NCI-H128 (cell line): ENCODE results near the gene PSPH.
"Not testable (repeated sequence)": the region's sequence is repeated elsewhere in the genome, so short reads cannot be mapped to it uniquely, and the experiment has no call there.

ENCODE experiments used
- DNase-seq: peaks from one replicate; lab custom pipeline; 2025; ENCODE audit not compliant: unreplicated experiment; lab: John Stamatoyannopoulos, UW

PSPH gene

DNA sequence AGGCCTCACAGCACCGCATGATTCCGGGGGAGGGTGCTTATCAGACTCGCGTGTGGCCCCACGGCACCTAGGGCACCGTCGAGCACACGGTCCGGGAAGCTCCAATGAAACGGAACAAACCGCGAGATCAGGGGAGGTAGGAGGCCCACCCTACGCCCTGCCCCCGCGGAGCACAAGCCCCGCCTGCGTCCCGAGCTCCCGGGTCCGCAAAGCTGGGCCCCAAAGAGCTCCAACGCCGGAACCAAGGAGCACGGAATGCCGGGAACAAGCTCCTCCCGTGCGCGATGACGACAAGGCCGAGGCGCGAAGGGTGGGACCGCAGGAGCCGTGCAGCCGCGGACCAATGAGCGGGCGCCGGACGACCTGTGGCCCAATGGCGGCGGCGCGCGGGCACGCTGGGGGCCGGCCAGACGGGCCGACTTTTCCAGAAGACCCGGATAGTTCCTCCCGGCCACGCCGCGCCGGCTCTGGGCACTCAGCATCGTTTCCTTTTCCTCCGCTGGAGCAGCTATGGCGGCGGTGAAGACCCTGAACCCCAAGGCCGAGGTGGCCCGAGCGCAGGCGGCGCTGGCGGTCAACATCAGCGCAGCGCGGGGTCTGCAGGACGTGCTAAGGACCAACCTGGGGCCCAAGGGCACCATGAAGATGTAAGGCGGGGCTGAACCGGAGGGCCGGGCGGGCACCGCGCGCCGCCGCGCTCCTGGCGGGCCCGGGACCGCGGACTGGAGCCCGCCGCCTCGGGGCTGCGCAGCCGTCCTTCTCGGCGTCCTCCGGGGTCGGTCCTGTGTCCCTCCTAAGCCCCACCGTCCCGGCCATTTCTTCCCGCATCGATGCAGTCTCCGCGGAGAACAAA is at the start of gene PSPH, which contains the start of gene CCT6A:
Gene PSPH, minus strand, starts transcription at position 106 of the 853 bp plus-strand sequence. CDS start 30,232 bp downstream, outside the sequence.
Gene CCT6A, plus strand, starts transcription at position 427 of the 853 bp plus-strand sequence. Its CDS starts 84 bp downstream, at position 511.
- DNase-seq = peak; percentile 97

DNA sequence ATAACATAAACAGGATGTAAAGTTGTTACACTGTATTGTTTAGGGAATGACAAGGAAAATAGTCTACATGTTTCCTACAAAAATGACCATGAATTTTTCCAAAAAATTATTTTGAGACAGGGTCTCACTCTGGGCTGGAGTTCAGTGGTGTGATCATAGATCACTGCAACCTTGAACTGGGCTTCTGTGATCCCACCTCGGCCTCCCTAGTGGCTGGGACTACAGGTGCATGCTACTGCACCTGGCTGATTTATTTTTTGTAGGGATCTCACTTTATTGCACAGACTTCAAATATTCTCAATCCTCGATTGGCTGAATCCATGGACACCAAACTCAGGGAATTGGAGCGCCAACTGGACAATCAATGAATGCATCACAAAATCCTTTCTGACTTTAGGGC is 48.4 kb upstream of the PSPH start:
- no peak for DNase-seq

DNA sequence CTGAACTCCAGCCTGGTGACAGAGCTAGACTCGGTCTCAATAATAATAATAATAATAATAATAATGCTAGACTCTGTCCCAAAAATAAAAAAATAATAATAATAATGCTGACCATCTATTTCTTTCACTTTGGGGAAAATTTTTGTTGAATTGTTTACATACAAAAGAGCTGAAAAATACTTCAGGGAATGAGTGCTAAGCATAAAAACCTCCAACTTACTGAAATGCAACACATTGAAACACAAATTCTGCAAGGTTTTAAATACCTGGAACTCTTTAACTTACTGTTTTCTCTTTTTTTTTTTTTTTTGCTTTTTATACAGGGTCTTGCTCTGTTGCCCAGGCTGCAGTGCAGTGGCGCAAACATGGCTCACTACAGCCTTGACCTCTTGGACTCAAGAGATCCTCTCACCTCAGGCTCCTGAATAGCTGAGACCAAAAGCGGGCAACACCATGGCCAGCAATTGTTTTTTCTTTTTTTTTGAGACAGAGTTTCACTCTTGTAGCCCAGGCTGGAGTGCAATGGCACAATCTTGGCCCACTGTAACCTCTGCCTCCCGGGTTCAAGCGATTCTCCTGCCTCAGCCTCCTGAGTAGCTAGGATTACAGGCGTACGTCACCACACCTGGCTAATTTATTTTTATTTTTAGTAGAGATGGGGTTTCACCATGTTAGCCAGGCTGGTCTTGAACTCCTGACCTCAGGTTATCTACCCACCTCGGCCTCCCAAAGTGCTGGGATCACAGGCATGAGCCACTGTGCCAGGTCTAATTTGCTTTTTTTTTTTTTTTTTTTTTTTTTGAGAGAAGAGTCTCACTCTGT is 47.2 kb upstream of the PSPH start:
- DNase-seq = not testable (repeated sequence)

DNA sequence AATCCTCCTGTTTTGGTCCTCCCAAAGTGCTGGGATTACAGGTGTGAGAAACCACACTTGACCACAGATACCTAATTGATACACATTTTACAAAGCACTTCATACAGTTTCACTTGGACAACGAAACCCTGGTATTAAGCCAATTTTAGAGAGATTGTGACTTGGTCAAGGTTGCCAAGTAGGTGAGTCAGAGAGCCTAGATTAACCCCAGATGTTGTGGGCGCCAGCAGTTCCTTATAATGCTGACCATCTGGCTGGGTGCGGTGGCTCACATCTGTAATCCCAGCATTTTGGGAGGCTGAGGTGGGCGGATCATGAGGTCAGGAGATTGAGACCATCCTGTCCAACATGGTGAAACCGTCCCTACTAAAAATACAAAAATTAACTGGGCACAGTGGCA is 46.5 kb upstream of the PSPH start:
- no peak for DNase-seq

DNA sequence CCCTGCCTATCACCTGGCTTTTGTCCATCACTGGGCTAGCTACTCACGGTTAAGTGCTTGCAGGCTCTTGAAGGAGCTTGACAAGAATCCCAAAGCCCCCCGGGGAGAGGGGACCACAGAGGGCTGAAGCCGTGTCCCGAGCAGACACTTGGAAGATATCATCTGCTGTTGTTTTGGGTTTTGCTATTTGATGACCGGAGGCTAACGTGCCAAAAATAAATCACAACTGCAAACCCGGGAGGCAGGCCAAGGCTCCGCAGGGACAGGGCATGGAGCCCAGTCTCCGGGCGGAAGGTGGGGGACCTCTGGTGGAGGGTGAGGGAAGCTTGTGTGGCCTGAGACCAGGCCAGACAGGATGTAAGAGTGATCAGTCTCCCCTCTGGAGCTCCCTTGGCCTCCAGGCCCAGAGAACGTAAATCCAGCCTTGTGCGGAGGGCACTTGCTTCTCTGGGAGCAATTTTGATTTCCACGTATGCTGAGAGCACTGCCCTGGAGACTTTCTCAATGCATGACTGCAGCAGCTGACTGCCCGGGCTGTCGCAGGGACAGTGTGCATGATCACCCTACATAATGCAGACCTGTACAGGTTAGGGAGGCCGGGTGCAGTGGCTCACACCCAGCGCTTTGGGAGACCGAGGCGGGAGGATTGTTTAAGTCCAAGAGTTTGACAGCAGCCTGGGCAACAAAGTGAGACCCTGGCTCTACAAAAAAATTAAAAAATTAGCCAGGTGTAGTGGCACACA is 41.7 kb upstream of the PSPH start, which contains the start of gene PHKG1:
Gene PHKG1, minus strand, starts transcription at position 164 of the 743 bp plus-strand sequence. CDS start 4,011 bp downstream, outside the sequence.
- DNase-seq = peak; percentile 4

DNA sequence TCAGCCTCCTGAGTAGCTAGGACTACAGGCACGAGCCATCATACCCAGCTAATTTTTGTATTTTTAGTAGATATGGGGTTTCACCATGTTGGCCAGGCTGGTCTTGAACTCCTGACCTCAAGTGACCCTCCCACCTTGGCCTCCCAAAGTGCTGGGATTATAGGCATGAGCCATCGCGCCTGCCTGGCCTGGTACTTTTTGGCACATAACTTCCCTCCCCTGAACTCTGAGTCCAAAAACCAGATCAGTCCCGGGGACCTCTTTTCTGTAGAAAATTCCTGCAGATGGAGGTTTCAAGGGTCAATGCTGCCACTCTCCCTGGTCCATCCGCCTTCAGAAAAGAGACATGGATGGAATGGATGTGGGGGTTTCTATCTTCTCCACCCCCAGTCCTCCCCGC is 41.1 kb upstream of the PSPH start:
- DNase-seq = not testable (repeated sequence)

DNA sequence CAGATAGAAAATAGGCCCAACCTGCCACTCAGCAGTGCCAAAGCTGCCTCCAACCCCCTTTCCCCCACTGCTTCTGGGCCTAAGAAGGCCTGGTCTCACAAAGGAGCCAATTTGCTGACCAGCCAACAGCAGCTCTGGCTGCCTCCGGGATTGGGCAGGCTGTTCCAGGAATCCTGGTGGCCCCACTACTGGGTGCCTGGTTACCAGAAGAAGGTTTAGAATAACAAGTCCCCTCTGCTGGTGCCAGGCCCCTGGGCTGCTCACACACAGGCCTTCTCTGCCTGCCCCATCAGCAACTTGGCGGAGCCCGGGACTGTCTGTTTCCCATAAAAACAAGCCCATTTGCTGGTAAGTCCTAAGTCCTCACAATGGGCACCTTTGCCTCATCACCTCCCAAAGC is 40.3 kb upstream of the PSPH start:
- no peak for DNase-seq

DNA sequence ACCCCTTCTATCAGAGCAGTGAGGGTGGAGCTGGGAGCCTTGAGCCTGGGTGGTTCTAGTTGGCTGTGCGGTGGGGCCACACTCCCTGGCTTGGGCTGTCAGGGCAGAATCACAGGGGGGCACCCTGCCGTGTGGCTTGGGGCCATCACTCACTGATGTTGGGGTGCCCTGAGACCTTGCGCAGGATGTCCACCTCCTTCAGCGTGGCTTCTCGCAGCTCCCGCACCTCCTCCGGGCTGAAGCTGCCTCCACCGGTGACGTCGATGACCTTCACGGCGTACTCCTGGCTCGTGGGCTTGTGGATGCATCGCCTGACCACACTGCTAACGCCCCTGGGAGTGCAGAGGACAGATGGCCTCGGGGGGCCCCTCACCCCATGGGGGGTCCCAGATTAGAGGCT is 36.2 kb upstream of the PSPH start:
- DNase-seq = no peak

DNA sequence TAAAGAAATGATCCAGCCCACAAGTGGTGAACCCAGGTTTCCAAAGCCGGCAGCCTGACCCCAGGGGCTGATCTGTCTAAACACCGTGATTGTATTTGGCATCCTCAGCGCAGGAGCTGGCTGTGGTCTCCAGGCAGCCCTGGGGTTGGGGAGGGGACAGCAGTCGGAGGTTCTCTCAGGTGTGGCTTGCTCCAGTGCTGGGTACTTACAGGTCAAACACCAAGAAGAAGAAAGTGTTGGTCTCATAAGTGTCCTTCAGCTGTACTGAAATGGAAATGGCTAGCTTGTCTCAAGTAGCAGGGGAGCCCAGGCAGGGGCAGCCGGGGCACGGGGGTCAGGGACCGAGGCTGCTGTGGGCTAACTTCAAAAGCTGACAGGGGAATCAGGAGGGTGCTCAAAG is 35.5 kb upstream of the PSPH start:
- DNase-seq = no peak

DNA sequence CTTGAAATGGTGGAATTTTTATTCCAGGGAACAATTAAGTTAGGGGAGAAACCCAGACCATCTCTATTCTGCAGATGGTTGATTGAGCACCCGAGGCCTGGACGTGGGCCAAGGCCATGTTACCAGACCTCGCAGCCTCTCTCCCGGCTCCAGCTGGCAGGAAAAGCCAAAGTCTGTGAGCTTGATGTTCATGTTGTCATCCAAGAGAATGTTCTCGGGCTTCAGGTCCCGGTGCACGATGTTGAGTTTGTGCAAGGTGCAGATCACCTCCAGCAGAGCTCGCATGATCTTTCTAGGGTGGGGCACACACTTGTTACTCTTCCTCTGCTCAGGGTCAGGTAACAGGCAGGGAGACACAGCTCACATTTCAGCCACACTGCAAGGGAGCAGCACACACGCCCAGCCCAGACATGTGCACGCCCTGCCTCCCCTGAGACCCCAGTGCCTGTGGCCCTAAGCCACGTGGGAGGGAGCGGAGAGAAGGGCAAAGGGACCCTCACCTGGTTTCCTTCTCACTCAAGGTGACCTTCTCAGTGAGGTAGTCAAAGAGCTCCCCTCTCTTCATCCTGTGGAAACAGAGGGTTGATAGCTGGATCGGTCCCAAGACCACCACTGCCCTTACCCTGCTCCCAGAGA is 32.0 kb upstream of the PSPH start:
- DNase-seq = peak; percentile 65

DNA sequence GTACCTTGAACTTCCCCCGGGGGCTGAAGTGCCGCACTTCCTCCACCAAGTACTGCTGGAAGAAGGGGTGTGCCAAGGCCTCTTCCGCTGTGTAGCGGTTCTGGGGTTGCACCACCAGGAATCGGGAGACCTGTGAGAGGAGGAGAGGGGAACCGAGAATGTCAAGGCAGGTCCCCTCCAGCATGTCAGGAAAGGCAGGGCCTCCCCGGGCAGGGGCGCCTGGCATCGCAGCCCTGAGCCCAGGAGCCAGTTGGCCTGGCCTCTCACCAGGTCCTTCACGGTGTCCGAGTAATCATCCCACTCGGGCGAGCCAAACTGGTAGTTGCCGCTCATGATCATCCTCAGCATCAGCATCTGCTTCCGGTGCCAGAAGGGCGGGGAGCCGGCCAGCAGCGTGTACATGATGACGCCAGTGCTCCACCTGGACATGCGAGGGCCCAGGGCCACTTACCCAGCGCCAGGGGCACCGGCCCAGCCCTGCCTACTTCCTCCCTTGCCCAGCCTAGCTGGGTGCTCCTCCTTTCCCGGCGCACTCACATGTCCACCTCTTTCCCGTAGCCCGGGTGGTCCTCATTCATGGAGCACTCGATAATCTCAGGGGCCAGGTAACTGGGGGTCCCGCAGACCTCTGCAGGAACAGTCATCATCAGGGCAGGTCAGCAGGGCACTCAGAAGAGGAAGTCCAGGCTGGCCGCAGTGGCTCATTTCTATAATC is 30.5 kb upstream of the PSPH start:
- no peak for DNase-seq

DNA sequence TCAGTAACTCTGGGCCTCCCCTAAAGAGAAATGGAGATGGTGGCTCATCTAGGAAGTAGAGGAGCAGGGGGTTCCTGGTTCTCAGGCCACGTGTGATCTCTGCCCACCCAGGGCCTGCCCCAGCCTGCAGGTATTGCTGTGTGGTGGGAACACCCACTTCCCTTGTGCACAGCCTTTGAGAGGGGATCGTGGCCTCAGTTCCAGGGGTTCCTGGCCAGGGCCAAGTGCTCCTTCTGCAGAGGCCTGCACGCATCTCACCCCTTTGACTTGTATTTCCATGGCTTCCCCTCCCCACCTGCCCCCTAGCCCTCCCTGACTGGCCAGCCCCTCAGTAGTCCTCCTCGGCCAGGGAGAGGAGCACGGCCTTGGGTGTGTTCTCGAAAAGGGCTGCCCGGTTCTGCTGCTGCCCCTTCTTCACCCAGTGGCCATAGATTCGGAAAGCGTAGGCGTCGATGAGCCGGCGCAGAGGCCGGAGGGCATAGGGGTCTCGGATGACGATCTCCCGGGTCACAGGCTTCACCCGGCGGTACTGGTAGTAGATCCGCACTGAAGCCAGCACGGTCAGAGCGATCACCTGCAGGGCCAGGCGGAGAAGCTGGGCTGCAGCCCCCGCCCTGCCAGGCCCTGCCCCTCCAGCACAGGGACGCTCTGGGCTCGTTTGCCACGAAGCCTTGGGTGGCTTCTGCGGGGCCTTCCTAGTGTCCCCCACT is 29.6 kb upstream of the PSPH start:
- DNase-seq = not testable (repeated sequence)

DNA sequence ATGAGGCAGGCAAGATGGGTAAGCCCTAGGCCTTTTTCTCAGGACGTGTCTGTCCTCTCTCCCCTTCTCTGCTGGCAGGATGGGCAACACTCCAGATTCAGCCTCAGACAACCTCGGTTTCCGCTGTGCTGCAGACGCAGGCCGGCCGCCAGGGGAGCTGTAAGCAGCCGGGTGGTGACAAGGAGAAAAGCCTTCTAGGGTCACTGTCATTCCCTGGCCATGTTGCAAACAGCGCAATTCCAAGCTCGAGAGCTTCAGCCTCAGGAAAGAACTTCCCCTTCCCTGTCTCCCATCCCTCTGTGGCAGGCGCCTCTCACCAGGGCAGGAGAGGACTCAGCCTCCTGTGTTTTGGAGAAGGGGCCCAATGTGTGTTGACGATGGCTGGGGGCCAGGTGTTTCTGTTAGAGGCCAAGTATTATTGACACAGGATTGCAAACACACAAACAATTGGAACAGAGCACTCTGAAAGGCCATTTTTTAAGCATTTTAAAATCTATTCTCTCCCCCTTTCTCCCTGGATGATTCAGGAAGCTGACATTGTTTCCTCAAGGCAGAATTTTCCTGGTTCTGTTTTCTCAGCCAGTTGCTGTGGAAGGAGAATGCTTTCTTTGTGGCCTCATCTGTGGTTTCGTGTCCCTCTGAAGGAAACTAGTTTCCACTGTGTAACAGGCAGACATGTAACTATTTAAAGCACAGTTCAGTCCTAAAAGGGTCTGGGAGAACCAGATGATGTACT is 28.4 kb upstream of the PSPH start:
- peak; percentile 32 for DNase-seq

DNA sequence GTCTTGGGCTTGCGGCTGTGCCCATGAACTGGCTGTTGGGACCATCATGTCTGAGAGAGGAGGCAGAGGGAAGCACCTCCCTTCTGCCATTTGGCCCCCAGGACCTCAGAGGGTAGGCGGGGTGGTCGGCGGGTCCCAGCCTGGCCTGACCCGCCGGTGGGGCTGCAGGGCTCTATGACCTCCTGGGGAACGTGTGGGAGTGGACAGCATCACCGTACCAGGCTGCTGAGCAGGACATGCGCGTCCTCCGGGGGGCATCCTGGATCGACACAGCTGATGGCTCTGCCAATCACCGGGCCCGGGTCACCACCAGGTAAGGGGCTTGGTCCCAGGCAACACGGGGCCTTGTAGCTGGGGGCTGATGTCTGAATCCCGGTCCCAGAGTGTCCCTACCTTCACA is 27.0 kb upstream of the PSPH start:
- no peak for DNase-seq

DNA sequence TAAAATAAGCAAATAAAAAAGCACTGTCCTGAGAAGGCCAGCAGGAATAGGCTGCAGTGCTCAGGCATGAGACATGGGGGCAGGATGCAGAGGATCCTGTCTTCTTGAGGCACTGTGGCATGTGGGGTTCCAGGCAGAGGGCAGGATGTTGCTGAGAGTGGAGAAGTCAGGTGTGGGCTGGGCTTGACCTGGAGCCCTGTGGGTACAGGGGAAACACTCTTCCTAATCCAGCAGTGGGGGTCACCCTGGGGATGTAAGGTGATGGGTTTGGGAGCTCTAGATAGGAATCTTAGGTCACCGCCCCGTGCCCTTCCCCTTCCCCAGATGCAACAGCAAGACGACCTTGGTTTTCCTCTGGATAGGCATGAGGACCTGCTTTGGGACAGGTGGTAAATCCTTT is 26.4 kb upstream of the PSPH start:
- DNase-seq = no peak

DNA sequence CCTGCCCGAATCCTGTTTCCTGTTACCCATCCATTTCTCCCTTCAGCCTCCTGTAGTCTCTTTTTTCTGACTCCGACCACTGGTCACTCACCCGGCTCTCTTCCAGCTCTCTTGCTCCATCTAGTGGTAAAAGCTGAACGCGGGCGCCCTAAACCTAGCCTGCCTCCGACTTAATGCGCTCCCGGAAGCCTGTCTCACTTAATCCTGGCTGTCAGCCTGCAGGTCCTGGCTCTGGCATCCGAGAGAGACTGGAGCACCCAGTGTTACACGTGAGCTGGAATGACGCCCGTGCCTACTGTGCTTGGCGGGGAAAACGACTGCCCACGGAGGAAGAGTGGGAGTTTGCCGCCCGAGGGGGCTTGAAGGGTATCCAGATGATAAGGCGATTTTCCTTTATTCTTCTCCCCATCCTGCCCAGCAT is 23.1 kb upstream of the PSPH start:
- DNase-seq = no peak

DNA sequence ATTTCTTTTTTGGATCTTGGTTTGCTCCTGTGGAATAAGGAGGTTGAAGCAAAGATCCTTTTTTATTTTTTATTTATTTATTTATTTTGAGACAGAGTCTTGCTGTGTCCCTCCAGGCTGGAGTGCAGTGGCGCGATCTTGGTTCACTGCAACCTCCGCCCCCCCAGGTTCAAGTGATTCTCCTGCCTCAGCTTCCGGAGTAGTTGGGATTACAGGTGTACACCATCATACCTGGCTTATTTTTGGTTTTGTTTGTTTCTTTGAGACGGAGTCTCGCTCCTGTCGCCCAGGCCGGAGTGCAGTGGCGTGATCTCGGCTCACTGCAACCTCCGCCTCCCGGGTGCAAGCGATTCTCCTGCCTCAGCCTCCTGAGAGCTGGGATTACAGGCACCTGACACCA is 15.1 kb upstream of the PSPH start:
- DNase-seq = not testable (repeated sequence)

DNA sequence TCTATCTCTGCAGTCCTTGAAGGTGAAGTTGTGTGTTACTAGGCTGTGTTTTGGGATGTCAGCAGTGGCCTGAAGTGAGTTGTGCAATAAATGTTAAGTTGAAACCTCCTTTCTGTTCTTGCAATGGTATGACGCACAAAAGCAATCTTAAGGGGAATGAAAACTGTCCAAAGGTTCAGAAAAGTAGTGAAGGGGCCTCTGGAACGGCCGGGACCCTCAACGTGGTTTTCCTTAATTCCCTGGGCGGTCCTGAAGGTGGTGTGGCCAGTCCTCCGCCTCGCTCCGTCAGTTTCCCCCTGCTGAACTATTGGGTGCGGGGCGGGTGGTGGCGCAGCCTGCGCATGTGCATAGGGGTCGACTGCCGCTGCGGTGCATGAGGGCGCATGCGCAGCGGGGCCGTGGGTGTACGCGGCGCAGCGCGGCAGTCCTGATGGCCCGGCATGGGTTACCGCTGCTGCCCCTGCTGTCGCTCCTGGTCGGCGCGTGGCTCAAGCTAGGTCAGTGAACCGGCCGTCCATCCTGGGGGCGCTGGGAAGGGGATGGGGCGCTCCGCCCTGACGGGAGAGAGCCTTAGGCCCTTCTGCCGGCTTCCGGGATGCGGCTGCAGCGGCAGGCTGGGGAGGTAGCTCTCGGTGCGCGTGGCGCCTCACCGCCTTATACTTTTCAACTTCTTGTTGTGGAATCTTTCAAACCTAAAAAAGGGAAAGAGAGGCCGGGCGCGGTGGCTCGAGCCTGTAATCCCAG is 12.8 kb upstream of the PSPH start, which contains the start of gene SUMF2:
Gene SUMF2, plus strand, starts transcription at position 405 of the 744 bp plus-strand sequence. Its CDS starts 26 bp downstream, at position 431.
- DNase-seq = peak; percentile 56
